Stimulated activated CD4-positive, alpha-beta T cell treated with anti-CD3 and anti-CD28 coated beads, Interleukin-2, amount 100 ng/mL, for 4 hours (primary cell): ENCODE measurements around the gene GYS2.
"Not testable (repeated sequence)": the region's sequence is repeated elsewhere in the genome, so short reads cannot be mapped to it uniquely, and the experiment has no call there.

ENCODE experiments used
- DNase-seq: peaks from one replicate; pipeline ENCODE4 v3.0.0-alpha.2; 2020; ENCODE audit warnings: low read depth

GYS2 gene

GRCh38 chr12:21604245-21605101 lies at the start of gene GYS2:
TSS of gene GYS2 (minus strand) at chr12:21604847. CDS start at chr12:21604592, 255 bp downstream.
- no peak for DNase-seq

DNA sequence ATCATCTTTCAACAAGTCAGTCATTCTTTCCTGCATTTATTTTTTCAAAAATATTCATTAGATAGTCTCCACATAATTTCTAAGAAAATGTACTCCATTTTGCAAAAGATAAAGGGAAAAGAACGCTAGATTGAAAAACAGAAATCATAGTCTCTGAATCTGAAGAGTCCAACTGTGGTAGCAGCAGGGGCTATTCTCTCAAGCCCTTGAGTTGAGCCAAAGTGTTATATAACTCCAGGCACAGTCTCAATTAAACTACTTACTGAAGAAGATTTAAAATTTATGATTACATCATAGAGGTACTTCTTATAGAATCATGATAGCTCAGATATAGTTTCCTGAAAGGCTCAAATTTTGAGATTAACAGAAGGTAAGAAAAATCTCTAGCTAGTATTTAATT lies 47.2 kb upstream of the GYS2 start:
- no peak for DNase-seq

GRCh38 chr12:21650997-21651396 lies 46.4 kb upstream of the GYS2 start:
- DNase-seq, result no peak

DNA sequence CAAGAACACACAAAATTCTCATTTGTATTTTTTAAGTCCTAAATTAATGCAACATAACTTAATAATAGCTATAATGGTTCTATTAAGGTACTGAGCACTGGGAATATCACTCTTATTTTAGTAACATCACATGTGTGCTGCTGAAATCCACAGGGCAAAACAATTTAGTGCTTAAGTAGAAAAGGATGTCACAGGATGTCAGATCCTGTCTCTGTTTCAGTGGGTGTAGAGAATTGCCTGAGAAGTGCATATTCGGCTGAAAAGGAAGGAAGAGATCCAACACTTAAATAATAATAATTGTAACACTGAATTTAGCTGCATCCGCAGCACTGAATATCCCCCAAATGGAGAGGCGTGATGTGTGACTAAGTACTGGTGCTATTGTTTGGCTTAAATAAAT lies 44.4 kb upstream of the GYS2 start:
- no peak for DNase-seq

DNA sequence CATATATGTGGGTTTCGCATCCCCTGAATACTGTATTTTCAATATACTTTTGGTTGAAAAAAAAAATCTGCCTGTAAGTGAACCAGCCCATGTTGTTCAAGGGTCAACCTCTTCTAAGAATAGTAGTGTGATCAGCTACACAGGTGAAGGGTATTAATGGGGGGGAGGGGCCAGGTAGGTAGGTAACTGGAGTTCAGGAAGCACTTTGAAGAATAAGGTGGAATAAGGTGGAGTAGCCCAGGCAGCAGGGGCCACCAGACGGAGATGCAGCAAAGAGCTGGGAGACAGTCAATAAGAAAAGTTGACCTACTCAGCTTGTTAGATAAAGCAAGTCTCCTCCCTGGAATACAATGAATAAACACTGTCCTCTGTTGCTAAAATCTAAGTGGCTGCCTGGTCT lies 43.7 kb upstream of the GYS2 start:
- DNase-seq, result no peak

DNA sequence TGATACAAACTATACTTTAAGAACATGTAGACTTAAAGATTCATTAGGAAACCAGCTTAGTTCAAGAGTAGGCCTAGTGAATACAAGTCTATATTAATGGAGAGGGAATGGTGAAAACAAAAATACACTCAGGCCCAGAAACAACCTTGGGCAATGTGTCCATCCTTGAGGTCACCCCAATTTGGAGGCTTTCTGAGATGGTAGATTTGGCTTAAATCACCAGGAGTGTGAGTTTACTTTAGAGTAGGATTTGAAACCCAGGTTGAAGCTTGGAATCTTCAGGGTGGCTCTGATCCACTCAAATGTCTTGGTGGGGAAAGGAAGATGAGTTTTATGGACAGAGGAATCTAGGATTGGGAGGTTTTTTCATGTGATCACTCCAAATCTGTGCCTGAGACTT lies 42.5 kb upstream of the GYS2 start:
- DNase-seq, result no peak

- not testable (repeated sequence) for DNase-seq
Measured at GRCh38 chr12:21645041-21645500, 40.4 kb upstream of the GYS2 start.

GRCh38 chr12:21644516-21644915 lies 39.9 kb upstream of the GYS2 start:
- DNase-seq, result no peak

GRCh38 chr12:21643758-21644157 lies 39.1 kb upstream of the GYS2 start:
- no peak for DNase-seq

- no peak for DNase-seq
Measured at GRCh38 chr12:21642707-21643389, 38.2 kb upstream of the GYS2 start.

- DNase-seq, result no peak
Measured at GRCh38 chr12:21638054-21638891, 33.6 kb upstream of the GYS2 start.

GRCh38 chr12:21634245-21634644 lies 29.6 kb upstream of the GYS2 start:
- no peak for DNase-seq

DNA sequence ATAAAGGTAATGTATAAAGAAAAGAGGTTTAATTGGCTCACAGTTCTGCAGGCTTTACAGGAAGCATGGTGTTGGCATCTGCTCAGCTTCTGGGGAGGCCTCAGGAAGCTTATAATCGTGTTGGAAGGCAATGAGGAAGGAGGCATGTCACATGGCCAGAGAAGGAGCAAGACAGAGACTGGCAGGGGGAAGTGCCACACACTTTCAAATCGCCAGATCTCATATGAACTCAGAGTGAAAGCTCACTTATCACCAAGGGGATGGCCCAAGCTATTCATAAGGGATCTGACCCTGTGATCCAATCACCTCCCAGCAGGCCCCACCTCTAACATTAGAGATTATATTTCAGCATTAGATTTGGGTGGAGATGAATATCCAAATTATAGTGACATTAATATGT lies 26.7 kb upstream of the GYS2 start:
- DNase-seq, result no peak

DNA sequence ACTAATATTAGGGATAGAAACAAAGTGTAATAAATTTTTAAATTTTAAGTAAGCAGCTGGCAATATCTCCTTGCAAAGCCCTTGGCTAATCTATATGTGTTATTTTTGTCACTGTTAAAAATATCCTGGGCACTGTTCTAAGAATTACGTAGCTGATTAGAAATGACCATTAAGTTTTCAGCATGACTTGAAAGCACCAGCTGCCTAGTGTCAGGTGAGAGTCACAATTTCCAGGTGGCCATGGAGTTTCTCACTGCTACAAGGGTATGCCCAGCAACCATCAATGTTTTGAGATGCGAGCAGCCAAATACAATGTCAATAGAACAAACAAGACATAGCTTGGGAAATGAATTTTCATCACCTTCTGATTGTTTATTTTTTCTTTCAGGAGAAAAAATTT lies 23.3 kb upstream of the GYS2 start:
- DNase-seq, result no peak

- DNase-seq, result no peak
Measured at GRCh38 chr12:21618566-21618965, 13.9 kb upstream of the GYS2 start.

GRCh38 chr12:21617030-21617429 lies 12.4 kb upstream of the GYS2 start:
- DNase-seq, result no peak

DNA sequence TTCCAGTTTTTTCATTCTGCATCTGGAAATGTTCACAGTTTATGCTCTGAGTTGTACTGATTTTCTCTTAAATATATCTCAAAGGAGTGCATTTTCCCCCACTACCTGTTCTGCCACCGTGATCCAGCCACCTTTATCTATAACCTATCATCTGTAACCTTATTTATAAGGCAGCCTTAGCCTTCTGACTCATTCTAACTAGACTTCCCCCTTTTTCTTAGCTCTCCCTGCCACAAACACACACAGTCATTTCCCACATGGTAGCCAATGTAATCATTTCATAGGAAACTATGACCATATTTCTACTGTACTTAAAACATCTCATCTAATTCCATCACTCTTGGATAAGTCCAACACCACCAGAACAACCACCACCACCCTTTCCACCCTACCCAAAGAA lies 10.8 kb upstream of the GYS2 start:
- DNase-seq, result no peak

DNA sequence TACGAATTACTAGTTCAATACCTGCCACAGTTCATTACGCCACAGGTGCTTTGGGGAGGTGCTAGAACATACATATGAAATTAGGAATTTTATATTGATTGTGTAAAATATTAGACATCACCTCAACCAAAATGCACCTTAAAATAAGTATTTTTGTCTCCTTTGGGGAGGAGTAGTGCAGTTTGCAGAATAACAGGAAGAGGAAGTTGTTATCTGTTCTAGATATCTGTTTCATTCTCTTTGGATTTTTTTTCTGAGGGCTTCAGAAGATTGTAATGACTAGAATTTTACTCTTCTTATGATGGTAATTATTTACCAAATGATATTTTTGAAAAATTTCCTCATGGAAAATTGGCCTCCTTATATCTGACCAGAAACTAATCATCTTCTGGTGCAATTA lies 9.9 kb upstream of the GYS2 start:
- no peak for DNase-seq

- no peak for DNase-seq
Measured at GRCh38 chr12:21613931-21614330, 9.3 kb upstream of the GYS2 start.

GRCh38 chr12:21608196-21608595 lies 3.5 kb upstream of the GYS2 start:
- DNase-seq, result no peak

DNA sequence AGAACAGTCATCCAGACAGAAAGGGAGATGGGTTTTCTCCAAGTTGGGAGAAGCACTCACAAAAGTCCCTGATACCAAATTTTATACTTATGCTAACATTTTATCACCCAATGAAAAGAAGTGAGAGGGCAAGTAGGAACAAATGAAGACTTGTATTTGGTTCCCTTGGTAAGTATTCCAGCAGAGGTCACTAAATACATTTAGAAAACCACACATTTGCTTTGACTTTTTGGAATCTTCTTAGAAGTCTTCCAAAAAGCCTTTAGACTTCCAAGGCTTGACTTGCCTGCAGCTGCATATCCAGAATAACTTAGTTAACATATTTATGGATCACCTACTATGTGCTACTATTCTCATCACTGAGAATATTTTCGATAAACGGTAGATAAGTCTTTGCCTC lies 3.1 kb upstream of the GYS2 start:
- no peak for DNase-seq

DNA sequence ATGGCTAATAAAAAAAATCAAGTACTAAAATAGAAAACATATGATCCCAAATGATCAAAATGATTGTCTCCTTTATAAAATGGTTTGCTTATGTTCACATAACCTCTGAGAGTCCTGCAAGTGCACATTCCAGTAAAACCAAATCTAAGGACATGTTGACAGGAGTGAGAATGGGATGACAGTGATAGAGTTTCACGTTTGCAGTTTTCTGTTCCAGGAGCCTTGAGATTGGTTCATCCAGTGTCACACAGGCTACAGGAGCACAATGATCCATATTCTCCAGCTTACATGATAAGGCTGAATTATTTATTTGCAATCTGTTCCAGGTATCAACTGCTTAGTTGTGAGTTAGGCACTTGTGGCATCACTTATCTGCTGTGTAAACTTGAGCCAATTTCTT lies 1.5 kb upstream of the GYS2 start:
- no peak for DNase-seq

DNA sequence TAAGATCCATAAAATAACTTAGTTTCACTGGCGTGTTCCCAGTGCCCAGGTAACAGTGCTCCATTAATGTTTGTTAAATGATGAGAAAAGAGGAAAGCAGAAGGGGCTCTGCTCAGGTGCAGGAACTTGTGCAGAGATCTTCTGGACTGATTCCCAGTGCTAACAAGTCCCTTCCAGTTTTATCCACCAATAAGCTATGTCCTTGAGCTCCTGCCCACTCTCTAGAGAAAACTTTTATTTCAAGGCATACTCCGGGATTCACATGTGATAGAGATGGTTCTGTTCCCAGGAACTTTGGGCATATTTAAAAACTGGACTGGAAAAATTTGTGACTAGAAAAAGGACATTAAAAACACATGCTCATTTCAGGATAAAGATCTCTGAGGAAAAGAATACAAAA lies 1.9 kb downstream of the GYS2 start:
- no peak for DNase-seq
